Activated T-helper 2 cell treated with anti-CD3 and anti-CD28 coated beads, Interferon-gamma antibody, Interleukin-2, Interleukin-4, amounts not matched to agents 10 μg/mL and 5 μg/mL and 100 μg/mL, durations not matched to agents 14 hours and 24 hours and 36 hours (primary cell): ENCODE results near the gene WNT9B. TPM values are rescaled to one million over a fixed set of nuclear protein-coding genes. Genes with fewer than 3 reads are reported as not detected.
"Not testable (repeated sequence)": the region's sequence is repeated elsewhere in the genome, so short reads cannot be mapped to it uniquely, and the experiment has no call there.

Experiments
- DNase-seq: peaks from one replicate; pipeline ENCODE4 v3.0.0; 2021; ENCODE audit warnings: low spot score
- H3K27ac Mint-ChIP-seq: one replicate; pipeline ENCODE4 v1.8.0; 2021; ENCODE audit warnings: mixed read lengths
- H3K27me3 Mint-ChIP-seq: one replicate; pipeline ENCODE4 v1.8.0; 2021; ENCODE audit warnings: low read depth, mixed read lengths
- H3K36me3 Mint-ChIP-seq: one replicate; pipeline ENCODE4 v1.8.0; 2021; ENCODE audit warnings: low read depth, mixed read lengths
- H3K4me1 Mint-ChIP-seq: one replicate; pipeline ENCODE4 v1.8.0; 2021; ENCODE audit warnings: low read depth, mixed read lengths
- H3K4me3 Mint-ChIP-seq: one replicate; pipeline ENCODE4 v1.8.0; 2021; ENCODE audit warnings: low read depth, mild to moderate bottlenecking, moderate library complexity, mixed read lengths
- H3K9me3 Mint-ChIP-seq: one replicate; pipeline ENCODE4 v1.8.0; 2021; ENCODE audit warnings: mixed read lengths
- intact Hi-C: fragments of 100-400 bp; cut with micrococcal nuclease; formaldehyde crosslinking; loops from one replicate; pipeline ENCODE4 v1.15.1; 2023
- total RNA-seq: library from RNA; stranded (reverse); gene quantifications from 2 replicates; pipeline ENCODE4 v1.2.3, GENCODE V29; 2022

Gene WNT9B
- total RNA-seq, 1 donor from 2014 or later, result not detected

DNA sequence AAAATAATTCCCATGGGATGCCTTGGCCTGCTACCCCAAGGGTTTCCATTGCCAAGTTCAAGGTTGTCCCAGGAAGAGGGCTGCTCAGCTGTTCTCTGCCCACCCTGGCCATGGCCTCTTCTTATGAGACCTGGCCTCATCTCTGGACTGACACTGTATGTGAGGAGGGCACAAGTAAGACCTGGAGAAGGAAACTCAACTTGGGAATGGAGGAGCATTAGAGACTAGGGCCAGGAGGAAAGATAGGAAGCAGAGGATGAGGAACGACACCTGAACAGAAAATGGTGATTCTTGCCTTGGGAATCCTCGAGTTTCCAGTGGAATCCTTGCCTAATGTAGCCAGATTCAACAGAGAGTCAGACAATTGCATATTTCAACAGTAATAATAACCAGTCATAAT, 47.0 kb downstream of the WNT9B start:
- Mint-ChIP-seq H3K27ac (no peak overlapping the region), H3K27me3 (peaks cover 8% of the 10 kb centered on the region), H3K4me3 (no peak overlapping the region), H3K4me1 (no peaks in the 10 kb centered on the region), H3K9me3 (no peaks in the 10 kb centered on the region), H3K36me3 (no peaks in the 10 kb centered on the region)
- intact Hi-C loops, result no loop called here
- no peak for DNase-seq

DNA sequence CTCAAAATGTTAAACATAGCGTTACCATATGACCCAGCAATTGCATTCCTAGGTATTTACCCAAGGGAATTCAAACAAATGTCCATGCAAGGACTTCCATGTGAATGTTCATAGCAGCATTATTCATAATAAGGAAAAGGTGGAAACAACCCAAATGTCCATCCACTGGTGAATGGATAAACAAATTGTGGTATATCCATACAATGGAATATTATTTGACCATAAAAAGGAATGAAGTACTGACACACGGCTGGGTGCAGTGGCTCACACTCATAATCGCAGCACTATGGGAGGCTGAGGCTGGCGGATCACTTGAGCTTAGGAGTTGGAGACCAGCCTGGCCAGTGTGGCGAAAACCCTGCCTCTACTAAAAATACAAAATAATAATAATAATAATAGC, 47.5 kb downstream of the WNT9B start:
- no peak for DNase-seq
- Mint-ChIP-seq H3K9me3 (no peaks in the 10 kb centered on the region), H3K36me3 (no peaks in the 10 kb centered on the region), H3K4me1 (no peaks in the 10 kb centered on the region), H3K27ac (no peak overlapping the region), H3K4me3 (no peak overlapping the region), H3K27me3 (peaks cover 8% of the 10 kb centered on the region)
- intact Hi-C loops, result no loop called here

DNA sequence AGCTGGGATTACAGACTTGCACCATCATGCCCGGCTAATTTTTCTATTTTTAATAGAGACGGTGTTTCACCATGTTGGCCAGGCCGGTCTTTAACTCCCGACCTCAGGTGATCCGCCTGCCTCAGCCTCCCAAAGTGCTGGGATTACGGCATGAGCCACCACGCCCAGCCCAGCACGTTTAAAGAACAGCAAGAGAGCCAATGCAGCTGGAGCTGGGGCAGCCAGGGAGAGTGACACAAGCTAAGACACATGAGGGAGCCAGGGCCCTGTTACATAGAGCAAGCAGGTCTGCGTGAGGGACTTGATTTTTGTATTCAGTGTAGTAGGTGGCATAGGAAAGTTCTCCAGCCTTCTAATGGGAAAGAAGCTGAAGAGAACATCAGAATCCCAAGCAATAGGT, 49.9 kb downstream of the WNT9B start:
- intact Hi-C loops, result no loop called here
- no peaks in the 10 kb centered on the region for H3K36me3 Mint-ChIP-seq
- H3K9me3 Mint-ChIP-seq, result no peaks in the 10 kb centered on the region
- no peak overlapping the region for H3K27ac Mint-ChIP-seq
- peaks cover 8% of the 10 kb centered on the region for H3K27me3 Mint-ChIP-seq
- no peak overlapping the region for H3K4me3 Mint-ChIP-seq
- no peak for DNase-seq
- peaks cover 7% of the 10 kb centered on the region for H3K4me1 Mint-ChIP-seq

DNA sequence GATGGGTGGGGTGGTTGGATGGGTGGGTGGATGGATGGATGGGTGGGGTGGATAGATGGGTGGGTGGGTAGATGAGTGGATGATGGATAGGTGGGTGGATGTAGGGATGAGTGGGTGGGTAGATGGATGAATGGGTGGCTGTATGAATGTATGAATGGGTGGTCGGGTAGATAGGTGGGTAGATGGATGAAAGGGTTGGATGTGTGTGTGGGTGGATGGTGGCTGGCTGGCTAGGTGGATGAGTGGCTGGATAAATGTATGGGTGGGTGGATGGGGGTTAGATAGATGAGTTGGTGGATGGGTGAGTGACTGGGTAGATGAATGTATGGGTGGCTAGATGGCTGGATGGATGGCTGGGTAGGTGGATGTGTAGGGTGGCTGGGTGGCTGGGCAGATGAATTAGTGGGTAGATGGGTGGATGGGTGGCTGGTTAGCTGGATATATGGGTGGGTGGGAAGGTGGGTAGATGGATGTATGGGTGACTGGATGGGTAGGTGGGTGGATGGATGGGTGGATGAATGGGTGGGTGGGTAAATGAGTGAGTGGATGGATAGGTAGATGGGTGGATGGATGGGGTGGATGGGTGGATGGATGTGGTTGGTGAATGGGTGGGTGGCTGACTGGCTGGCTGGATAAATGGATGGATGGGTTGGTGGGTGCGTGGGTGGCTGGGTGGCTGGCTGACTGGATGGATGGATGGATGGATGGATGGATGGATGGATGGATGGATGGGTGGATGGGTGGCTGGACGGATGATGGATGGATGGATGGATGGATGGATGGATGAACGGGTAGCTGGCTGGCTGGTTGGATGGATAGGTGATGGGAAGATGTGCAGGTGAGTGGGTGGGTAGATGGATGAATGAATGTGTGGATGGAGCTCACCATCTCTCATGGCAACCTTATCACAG, 52.6 kb downstream of the WNT9B start:
- Mint-ChIP-seq H3K27ac (no peak overlapping the region), H3K4me1 (peaks cover 7% of the 10 kb centered on the region), H3K27me3 (peaks cover 7% of the 10 kb centered on the region), H3K36me3 (no peaks in the 10 kb centered on the region), H3K9me3 (no peaks in the 10 kb centered on the region), H3K4me3 (no peak overlapping the region)
- no peak for DNase-seq
- intact Hi-C loops, result no loop called here

DNA sequence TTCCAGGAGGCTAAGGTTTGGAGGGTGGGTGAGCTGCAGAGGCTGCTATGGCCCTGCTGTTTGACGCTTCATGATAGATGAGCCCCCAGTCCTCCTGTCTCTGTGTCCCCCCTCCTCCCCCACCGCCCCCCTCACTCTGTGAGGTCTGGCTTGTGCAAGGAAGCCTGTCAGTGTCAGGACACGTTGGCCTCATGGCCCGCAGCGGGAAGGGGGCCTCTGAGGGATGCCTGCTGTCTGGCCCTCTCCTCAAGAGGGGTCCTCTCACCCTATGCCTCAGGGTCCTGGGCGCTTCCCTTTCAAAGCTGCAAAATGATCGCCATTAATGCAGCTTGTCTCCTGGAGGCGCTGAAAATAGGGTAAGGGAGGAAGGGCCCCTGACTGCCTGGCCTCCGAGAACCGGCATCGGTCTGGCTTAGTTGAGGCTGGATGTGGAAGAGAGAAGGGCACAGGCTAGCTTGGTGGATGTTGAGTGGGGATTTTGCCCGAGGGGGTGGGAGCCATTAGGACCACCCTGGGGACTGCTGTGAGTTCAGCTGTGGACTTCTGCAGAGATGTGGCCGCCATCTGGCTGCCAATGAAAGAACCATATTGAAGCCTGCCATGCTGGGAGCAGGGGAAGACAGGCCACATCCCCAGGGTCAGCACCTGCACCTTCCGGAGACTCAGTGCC, 56.8 kb downstream of the WNT9B start:
- peaks cover 2% of the 10 kb centered on the region for H3K27me3 Mint-ChIP-seq

DNA sequence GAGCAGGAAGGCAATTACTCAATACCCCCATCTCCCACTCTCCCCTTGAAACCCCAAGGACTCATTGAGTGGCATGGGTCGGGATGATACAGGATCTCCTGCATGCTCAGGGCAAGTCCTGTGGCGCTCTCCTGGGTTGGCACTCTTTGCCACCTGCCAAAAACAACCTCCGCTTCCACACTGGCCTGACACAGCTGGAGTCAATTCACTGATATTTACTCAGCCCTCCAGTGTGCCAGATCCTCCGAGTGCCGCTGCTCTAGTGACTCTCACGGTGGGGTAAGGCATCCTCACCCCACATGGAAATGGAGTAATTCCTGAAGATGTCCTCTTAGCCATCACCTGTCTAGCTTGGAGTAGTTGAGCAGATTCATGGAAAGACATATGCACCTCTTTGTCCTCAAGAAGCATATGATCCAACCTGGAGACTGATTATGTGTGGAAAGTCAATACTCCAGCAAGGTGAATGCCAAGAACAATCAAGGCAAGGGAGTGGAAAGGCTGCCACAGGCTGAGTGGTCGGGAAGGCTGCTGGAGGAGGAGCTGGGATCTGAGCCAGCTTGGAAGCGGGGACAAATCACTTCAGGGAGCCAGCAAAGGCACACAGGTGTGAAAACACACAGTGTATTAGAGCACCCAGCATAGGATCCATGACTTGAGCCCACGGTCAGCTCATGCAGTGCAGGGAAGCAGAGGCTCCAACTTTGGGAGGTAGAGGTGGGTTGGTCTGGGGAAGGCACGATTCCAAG, 59.0 kb downstream of the WNT9B start:
- no peak overlapping the region for H3K4me3 Mint-ChIP-seq
- peaks cover 5% of the 10 kb centered on the region for H3K27me3 Mint-ChIP-seq
- DNase-seq, result no peak
- H3K9me3 Mint-ChIP-seq, result no peaks in the 10 kb centered on the region
- H3K4me1 Mint-ChIP-seq, result peaks cover 7% of the 10 kb centered on the region
- no peak overlapping the region for H3K27ac Mint-ChIP-seq
- H3K36me3 Mint-ChIP-seq, result no peaks in the 10 kb centered on the region
- intact Hi-C loops, result no loop called here

More for the DNA sequence above, 56.8 kb downstream of the WNT9B start:
- H3K9me3 Mint-ChIP-seq, result no peaks in the 10 kb centered on the region
- no peak for DNase-seq
- no peaks in the 10 kb centered on the region for H3K36me3 Mint-ChIP-seq
- intact Hi-C loops, result no loop called here
- no peak overlapping the region for H3K27ac Mint-ChIP-seq
- H3K4me1 Mint-ChIP-seq, result peaks cover 7% of the 10 kb centered on the region
- no peak overlapping the region for H3K4me3 Mint-ChIP-seq

DNA sequence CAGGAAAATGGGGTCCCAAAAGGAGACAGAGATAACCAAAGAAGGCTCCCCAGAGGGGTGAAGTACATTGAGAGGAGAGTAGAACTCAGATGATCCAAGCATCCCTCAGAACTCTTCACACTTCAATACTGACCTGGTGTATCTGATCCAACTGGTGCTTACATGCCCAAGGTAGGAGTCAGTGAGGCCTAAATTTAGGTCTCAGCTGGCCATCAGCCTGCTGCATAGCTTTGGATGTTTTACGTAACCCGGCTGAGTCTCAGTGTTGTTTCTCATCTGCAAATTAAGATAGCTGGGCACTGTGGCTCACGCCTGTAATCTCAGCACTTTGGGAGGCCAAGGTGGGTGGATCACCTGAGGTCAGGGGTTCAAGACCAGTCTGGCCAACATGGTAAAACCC, 59.9 kb downstream of the WNT9B start:
- intact Hi-C loops, result no loop called here
- Mint-ChIP-seq H3K4me3 (no peak overlapping the region), H3K4me1 (no peaks in the 10 kb centered on the region), H3K9me3 (no peaks in the 10 kb centered on the region), H3K27ac (no peak overlapping the region), H3K27me3 (peaks cover 5% of the 10 kb centered on the region), H3K36me3 (no peaks in the 10 kb centered on the region)
- DNase-seq, result no peak

DNA sequence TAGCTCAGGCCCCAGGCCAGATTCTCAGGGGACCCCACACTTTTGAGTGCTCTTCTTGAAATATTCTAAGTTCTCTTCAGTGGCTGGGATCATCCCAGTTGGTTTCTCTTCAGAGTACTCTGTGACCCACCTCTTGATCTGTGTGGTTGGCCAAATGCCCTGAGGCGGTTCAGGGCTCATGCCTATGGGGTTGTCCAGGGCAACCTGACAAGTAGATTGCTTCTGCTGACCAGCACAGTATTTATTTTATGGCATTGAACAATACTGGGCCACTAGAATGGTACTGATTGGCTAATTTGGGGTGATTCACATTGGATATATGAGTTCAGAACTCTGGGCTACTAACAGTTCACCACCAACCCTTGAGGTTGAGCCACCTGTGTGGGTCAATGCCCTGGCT, 64.2 kb downstream of the WNT9B start:
- no peaks in the 10 kb centered on the region for H3K4me1 Mint-ChIP-seq
- H3K36me3 Mint-ChIP-seq, result no peaks in the 10 kb centered on the region
- DNase-seq, result no peak
- intact Hi-C loops, result no loop called here
- H3K9me3 Mint-ChIP-seq, result no peaks in the 10 kb centered on the region
- H3K4me3 Mint-ChIP-seq, result no peak overlapping the region
- no peak overlapping the region for H3K27ac Mint-ChIP-seq
- peaks cover 5% of the 10 kb centered on the region for H3K27me3 Mint-ChIP-seq

DNA sequence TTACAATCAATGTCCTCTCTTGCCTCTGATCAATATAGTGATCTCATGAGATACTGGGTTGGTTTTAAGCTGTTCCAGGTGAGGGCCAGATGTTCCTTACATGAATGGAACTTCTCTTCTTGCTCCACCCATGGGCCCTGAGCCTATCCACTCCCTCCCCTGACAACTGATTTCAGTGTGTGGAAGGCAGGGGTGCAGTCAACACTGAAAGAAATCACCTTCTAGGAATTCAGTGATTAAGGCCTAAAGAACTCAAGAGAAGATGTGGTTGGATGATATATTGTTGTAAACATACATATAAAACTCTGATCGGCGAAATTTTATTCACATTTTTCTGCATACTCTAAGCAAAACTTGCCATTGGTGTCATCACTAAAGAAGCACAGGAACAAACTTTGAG, 64.8 kb downstream of the WNT9B start:
- Mint-ChIP-seq H3K36me3 (no peaks in the 10 kb centered on the region), H3K9me3 (no peaks in the 10 kb centered on the region), H3K4me3 (no peak overlapping the region), H3K4me1 (no peaks in the 10 kb centered on the region), H3K27ac (no peak overlapping the region), H3K27me3 (peaks cover 2% of the 10 kb centered on the region)
- no peak for DNase-seq
- intact Hi-C loops, result no loop called here

DNA sequence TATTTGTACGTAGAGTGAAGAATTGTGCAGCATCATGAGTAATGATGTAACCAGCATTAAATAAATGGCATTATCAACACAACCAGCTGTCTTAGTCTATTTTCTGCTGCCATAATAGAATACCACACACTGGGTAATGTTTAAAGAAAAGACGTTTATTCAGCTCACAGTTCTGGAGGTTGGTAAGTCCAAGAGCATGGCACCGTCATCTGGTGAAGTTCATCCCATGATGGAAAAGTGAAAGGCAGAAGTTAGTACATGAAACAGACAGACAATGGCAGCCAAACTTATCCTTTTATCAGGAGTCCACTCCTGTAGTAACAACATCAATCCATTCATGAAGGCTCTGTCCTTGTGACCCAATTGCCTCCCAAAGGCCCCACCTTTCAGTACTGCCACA, 65.2 kb downstream of the WNT9B start:
- intact Hi-C loops, result no loop called here

DNA sequence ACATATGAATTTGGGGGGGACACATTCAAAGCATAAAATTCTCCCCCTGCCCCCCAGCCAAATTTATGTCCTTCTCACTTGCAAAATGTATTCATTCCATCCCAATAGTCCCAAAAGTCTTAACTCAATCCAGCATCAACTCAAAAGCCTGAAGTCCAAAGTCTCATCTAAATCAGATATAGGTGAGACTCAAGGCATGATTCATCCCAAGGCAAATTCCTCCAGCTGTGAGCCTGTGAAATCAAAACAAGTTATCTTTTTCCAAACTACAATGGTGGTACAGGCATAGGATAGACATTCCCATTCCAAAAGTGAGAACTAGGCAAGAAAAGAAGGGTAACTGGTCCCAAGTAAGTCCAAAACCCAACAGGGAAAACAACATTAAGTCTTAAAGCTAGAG, 65.7 kb downstream of the WNT9B start:
- peaks cover 2% of the 10 kb centered on the region for H3K27me3 Mint-ChIP-seq
- H3K36me3 Mint-ChIP-seq, result no peaks in the 10 kb centered on the region
- H3K9me3 Mint-ChIP-seq, result no peaks in the 10 kb centered on the region
- no peak for DNase-seq
- no peak overlapping the region for H3K4me3 Mint-ChIP-seq
- H3K4me1 Mint-ChIP-seq, result peaks cover 3% of the 10 kb centered on the region
- H3K27ac Mint-ChIP-seq, result no peak overlapping the region
- intact Hi-C loops, result no loop called here

More for the DNA sequence above, 65.2 kb downstream of the WNT9B start:
- peaks cover 2% of the 10 kb centered on the region for H3K27me3 Mint-ChIP-seq
- H3K4me1 Mint-ChIP-seq, result no peaks in the 10 kb centered on the region
- no peaks in the 10 kb centered on the region for H3K36me3 Mint-ChIP-seq
- H3K9me3 Mint-ChIP-seq, result no peaks in the 10 kb centered on the region
- H3K4me3 Mint-ChIP-seq, result no peak overlapping the region
- DNase-seq, result no peak
- H3K27ac Mint-ChIP-seq, result no peak overlapping the region

DNA sequence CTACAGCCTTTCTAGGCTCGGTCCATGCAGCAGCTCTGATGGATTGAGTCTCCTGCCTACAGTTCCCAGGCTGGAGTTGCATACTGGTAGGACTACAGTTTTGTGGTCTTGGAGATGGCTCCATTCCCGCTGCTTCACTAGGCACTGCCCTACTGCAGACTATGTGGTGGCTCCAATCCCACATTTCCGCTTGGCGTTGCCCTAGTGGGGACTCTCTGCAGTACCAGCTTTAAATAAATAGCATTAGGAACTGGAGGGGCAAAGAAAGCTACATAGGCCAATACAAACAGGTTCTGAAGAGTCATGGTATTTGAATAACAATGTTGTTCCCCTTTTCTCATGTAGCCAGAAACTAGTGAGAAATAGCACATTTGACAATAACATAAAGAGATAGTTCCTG, 66.1 kb downstream of the WNT9B start:
- Mint-ChIP-seq H3K36me3 (no peaks in the 10 kb centered on the region), H3K9me3 (no peaks in the 10 kb centered on the region), H3K4me3 (no peak overlapping the region), H3K4me1 (peaks cover 3% of the 10 kb centered on the region), H3K27ac (no peak overlapping the region), H3K27me3 (peaks cover 2% of the 10 kb centered on the region)
- intact Hi-C loops, result no loop called here
- DNase-seq, result no peak

DNA sequence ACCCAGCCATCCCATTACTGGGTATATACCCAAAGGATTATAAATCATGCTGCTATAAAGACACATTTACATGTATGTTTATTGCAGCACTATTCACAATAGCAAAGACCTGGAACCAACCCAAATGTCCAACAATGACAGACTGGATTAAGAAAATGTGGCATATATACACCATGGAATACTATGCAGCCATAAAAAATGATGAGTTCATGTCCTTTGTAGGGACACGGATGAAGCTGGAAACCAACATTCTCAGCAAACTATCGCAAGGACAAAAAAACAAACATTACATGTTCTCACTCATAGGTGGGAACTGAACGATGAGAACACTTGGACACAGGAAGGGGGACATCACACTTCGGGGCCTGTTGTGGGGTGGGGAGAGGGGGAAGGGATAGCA, 70.6 kb downstream of the WNT9B start:
- peaks cover 14% of the 10 kb centered on the region for H3K36me3 Mint-ChIP-seq
- peaks cover 28% of the 10 kb centered on the region for H3K4me1 Mint-ChIP-seq
- H3K9me3 Mint-ChIP-seq, DNase-seq, intact Hi-C loops, H3K27me3 Mint-ChIP-seq: not testable (repeated sequence)
- peak overlapping the region; percentile 81 for H3K4me3 Mint-ChIP-seq
- peak overlapping the region; percentile 56 for H3K27ac Mint-ChIP-seq
